HEK293 (cell line): ENCODE data around the gene PCP4.

Source experiments
- CTCF ChIA-PET: fragments of 350-600 bp; formaldehyde crosslinking; extraction: SDS; loops from one replicate; lab custom pipeline; 2021; ENCODE audit warnings: antibody characterized with exemption; lab: Yijun Ruan, JAX
- POLR2A ChIA-PET: fragments of 300-600 bp; formaldehyde crosslinking; extraction: SDS; loops from one replicate; lab custom pipeline; 2020; ENCODE audit warnings: antibody characterized with exemption, inconsistent platforms; lab: Yijun Ruan, JAX
- H3K27ac ChIP-seq: fragments of 200-500 bp; sonication (Bioruptor generic); 2 replicates; pipeline ENCODE4 v1.5.1; 2014; ENCODE audit warnings: low read depth, low read length, control low read depth, inconsistent platforms; ENCODE audit errors: extremely low read depth
- H3K36me3 ChIP-seq, 2 experiments: fragments of 200-500 bp in 1 of 2; sonication (Bioruptor generic) in 1 of 2; 1 replicate in 1 of 2; 2 replicates in 1 of 2; pipeline ENCODE4 v1.5.1; 2014 to 2017; ENCODE audit warnings: inconsistent platforms in 2 of 2, low read length in 2 of 2; ENCODE audit not compliant: control insufficient read depth in 2 of 2, insufficient read depth in 1 of 2
- H3K4me1 ChIP-seq: fragments of 200-500 bp; sonication (Bioruptor generic); 2 replicates; pipeline ENCODE4 v1.5.1; 2014; ENCODE audit warnings: mild to moderate bottlenecking, low read length, inconsistent platforms; ENCODE audit not compliant: control insufficient read depth, insufficient read depth
- H3K4me3 ChIP-seq: 2 replicates; pipeline ENCODE4 v1.5.1; 2011; ENCODE audit warnings: low read depth, mild to moderate bottlenecking, control low read depth, low read length, moderate library complexity
- H3K9me3 ChIP-seq: fragments of 200-500 bp; sonication (Bioruptor generic); 2 replicates; pipeline ENCODE4 v1.5.1; 2014; ENCODE audit warnings: low read depth, low read length, inconsistent platforms; ENCODE audit not compliant: control insufficient read depth, insufficient read depth
- GFI1B ChIP-seq: fragments of 450-650 bp; formaldehyde crosslinking; IDR thresholded peaks from 2 replicates; pipeline ENCODE4 v1.5.1; 2016; ENCODE audit warnings: missing biosample characterization, missing genetic modification characterization
- GLI4 ChIP-seq: fragments of 450-650 bp; formaldehyde crosslinking; IDR thresholded peaks from 2 replicates; pipeline ENCODE4 v1.5.1; 2016; ENCODE audit warnings: missing biosample characterization, missing genetic modification characterization
- HOXA7 ChIP-seq: sonication (generic); formaldehyde crosslinking; IDR thresholded peaks from 2 replicates; pipeline ENCODE4 v1.8.1; 2022; ENCODE audit warnings: missing genetic modification reagents, borderline replicate concordance
- KLF16 ChIP-seq: fragments of 450-650 bp; formaldehyde crosslinking; IDR thresholded peaks from 2 replicates; pipeline ENCODE4 v1.5.1; 2017; ENCODE audit warnings: missing biosample characterization, missing genetic modification characterization
- TRIM28 ChIP-seq: IDR thresholded peaks from 2 replicates; pipeline ENCODE4 v1.6.1; 2011; ENCODE audit warnings: low read length, control low read depth, borderline replicate concordance
- ZBTB7A ChIP-seq: fragments of 450-650 bp; formaldehyde crosslinking; IDR thresholded peaks from 2 replicates; pipeline ENCODE4 v1.5.1; 2016; ENCODE audit warnings: low read depth, missing biosample characterization, missing genetic modification characterization
- ZNF223 ChIP-seq: fragments of 450-650 bp; formaldehyde crosslinking; IDR thresholded peaks from 2 replicates; pipeline ENCODE4 v1.5.1; 2016; ENCODE audit warnings: missing biosample characterization, missing genetic modification characterization
- ZNF350 ChIP-seq: fragments of 450-650 bp; formaldehyde crosslinking; IDR thresholded peaks from 2 replicates; pipeline ENCODE4 v1.5.0; 2017; ENCODE audit warnings: missing biosample characterization, mild to moderate bottlenecking, missing genetic modification characterization
- ZNF404 ChIP-seq: fragments of 450-650 bp; formaldehyde crosslinking; IDR thresholded peaks from 2 replicates; pipeline ENCODE4 v1.5.1; 2017; ENCODE audit warnings: missing biosample characterization, missing genetic modification characterization
- ZNF510 ChIP-seq: fragments of 450-650 bp; formaldehyde crosslinking; IDR thresholded peaks from 2 replicates; pipeline ENCODE4 v1.5.1; 2018; ENCODE audit warnings: mild to moderate bottlenecking, missing genetic modification characterization, missing biosample characterization; ENCODE audit not compliant: insufficient replicate concordance
- ZNF549 ChIP-seq: fragments of 450-650 bp; IDR thresholded peaks from 2 replicates; pipeline ENCODE4 v1.5.1; 2018; ENCODE audit warnings: missing biosample characterization, missing genetic modification characterization, mild to moderate bottlenecking, inconsistent platforms, moderate library complexity
- ZNF747 ChIP-seq: fragments of 450-650 bp; formaldehyde crosslinking; IDR thresholded peaks from 2 replicates; pipeline ENCODE4 v1.5.1; 2016; ENCODE audit warnings: missing biosample characterization, missing genetic modification characterization
- TF ChIP-seq, protein P1 (sequence below): fragments of 450-650 bp; formaldehyde crosslinking; IDR thresholded peaks from 2 replicates; pipeline ENCODE4 v1.5.1; 2016; ENCODE audit warnings: missing biosample characterization, missing genetic modification characterization, borderline replicate concordance
- TF ChIP-seq, protein P2 (sequence below): fragments of 450-650 bp; formaldehyde crosslinking; IDR thresholded peaks from 2 replicates; pipeline ENCODE4 v1.5.1; 2016; ENCODE audit warnings: missing biosample characterization, missing genetic modification characterization
- TF ChIP-seq, protein P3 (sequence below): fragments of 450-650 bp; formaldehyde crosslinking; IDR thresholded peaks from 2 replicates; pipeline ENCODE4 v1.5.1; 2016; ENCODE audit warnings: missing biosample characterization, missing genetic modification characterization
- TF ChIP-seq, protein P4 (sequence below): fragments of 450-650 bp; formaldehyde crosslinking; IDR thresholded peaks from 2 replicates; pipeline ENCODE4 v1.5.1; 2016; ENCODE audit warnings: missing biosample characterization, missing genetic modification characterization

PCP4 gene

DNA sequence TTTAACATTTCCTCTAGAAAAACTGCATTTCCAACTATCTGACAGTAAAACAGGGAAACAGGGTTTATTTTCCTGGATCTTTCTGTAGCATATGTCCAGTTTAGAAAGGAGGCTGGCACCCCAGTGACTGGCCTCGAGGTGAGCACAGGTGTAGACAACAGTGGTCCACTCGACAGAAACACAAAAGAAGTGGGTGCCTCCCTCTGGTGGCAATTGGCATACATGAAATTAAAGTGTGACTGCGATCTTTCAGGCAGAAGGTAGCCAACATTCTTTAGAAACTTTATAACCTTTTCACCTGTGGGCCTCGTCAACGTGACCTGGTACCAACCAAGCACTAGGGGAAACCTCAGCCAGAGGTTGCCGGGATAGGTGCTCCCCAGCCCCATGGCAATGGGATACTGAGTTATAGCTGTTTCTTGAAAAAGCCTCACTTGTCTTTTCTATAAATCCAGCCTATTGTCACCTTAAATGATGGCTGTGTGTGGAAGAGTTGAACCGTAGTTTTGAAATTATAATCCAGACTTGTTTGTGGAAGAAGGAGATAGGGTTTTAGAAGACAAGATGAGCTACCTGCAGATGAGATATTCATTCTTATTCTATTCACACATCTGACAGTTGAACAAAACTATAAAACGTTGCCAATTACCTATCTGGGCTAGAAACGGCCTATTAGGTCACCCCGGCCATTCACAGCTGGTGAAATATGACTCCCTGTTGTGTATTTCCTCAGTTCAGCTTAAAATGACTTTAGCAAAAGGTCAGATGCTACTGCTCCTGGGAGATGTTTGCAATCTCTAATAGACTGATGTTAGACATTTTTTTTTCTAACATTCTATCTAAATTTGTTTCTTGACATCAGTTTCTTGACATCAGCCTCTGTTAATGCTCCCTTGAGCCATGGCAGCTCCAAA is 44.3 kb downstream of the PCP4 start:
- POLR2A ChIA-PET = no interaction called here
- TF ChIP-seq ZNF747 (no peak), GFI1B (tag by site-specific recombination) (no peak), KLF16 (tag by site-specific recombination) (no peak)
- TF ChIP-seq, protein P1, sequence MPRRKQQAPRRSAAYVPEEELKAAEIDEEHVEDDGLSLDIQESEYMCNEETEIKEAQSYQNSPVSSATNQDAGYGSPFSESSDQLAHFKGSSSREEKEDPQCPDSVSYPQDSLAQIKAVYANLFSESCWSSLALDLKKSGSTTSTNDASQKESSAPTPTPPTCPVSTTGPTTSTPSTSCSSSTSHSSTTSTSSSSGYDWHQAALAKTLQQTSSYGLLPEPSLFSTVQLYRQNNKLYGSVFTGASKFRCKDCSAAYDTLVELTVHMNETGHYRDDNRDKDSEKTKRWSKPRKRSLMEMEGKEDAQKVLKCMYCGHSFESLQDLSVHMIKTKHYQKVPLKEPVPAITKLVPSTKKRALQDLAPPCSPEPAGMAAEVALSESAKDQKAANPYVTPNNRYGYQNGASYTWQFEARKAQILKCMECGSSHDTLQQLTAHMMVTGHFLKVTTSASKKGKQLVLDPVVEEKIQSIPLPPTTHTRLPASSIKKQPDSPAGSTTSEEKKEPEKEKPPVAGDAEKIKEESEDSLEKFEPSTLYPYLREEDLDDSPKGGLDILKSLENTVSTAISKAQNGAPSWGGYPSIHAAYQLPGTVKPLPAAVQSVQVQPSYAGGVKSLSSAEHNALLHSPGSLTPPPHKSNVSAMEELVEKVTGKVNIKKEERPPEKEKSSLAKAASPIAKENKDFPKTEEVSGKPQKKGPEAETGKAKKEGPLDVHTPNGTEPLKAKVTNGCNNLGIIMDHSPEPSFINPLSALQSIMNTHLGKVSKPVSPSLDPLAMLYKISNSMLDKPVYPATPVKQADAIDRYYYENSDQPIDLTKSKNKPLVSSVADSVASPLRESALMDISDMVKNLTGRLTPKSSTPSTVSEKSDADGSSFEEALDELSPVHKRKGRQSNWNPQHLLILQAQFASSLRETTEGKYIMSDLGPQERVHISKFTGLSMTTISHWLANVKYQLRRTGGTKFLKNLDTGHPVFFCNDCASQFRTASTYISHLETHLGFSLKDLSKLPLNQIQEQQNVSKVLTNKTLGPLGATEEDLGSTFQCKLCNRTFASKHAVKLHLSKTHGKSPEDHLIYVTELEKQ (tag by site-specific recombination) = no peak
- no peak overlapping the region for H3K27ac ChIP-seq
- no peaks in the 10 kb centered on the region for H3K36me3 ChIP-seq
- no peaks in the 10 kb centered on the region for H3K9me3 ChIP-seq
- CTCF ChIA-PET = interaction anchor here (0.6 to 2.3 kb wide), 11 partner anchors 13 to 257 kb away, joined by 3 to 14 read pairs (median 3); partner anchors contain the start of gene PCP4
- H3K4me3 ChIP-seq = no peak overlapping the region
- H3K4me1 ChIP-seq = no peaks in the 10 kb centered on the region

DNA sequence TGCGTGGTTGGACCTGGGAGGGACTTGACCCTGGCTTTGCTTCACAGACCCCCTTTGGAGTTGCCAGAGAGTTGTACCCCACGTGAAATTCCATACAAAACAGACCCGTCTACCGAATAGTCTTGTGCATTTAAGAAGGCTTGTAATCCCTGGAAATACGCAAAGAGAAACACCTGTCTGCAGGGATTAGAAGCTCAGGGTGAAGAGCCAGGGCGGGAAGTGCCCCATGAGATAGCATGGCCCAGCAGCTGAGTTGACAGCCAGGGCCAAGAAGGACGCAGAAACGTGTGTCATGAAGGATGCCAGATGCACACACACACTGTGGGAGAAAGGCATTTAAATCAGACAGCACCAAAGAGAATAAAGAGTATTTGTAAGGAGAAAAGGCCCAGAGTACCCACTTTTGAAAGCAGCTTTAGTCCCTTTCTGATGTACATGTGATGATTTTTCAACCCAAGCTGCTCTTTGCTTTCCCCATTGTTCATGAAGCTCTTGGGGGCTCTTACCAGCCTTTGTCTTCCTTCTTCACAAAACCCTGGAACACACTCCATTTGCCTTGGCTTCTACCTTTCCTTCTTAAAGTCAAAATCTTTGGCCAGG is 46.6 kb downstream of the PCP4 start:
- CTCF ChIA-PET = interaction anchor here (1.6 kb wide), 1 partner anchor 47 kb away, joined by 5 read pairs; the partner anchor contains the start of gene PCP4
- Histone ChIP-seq H3K27ac (no peak overlapping the region), H3K4me3 (no peak overlapping the region), H3K4me1 (no peaks in the 10 kb centered on the region), H3K36me3 (no peaks in the 10 kb centered on the region), H3K9me3 (no peaks in the 10 kb centered on the region)
- POLR2A ChIA-PET = no interaction called here
- no peak for TF ChIP-seq ZNF350 (tag by site-specific recombination)
- TF ChIP-seq, protein P2, sequence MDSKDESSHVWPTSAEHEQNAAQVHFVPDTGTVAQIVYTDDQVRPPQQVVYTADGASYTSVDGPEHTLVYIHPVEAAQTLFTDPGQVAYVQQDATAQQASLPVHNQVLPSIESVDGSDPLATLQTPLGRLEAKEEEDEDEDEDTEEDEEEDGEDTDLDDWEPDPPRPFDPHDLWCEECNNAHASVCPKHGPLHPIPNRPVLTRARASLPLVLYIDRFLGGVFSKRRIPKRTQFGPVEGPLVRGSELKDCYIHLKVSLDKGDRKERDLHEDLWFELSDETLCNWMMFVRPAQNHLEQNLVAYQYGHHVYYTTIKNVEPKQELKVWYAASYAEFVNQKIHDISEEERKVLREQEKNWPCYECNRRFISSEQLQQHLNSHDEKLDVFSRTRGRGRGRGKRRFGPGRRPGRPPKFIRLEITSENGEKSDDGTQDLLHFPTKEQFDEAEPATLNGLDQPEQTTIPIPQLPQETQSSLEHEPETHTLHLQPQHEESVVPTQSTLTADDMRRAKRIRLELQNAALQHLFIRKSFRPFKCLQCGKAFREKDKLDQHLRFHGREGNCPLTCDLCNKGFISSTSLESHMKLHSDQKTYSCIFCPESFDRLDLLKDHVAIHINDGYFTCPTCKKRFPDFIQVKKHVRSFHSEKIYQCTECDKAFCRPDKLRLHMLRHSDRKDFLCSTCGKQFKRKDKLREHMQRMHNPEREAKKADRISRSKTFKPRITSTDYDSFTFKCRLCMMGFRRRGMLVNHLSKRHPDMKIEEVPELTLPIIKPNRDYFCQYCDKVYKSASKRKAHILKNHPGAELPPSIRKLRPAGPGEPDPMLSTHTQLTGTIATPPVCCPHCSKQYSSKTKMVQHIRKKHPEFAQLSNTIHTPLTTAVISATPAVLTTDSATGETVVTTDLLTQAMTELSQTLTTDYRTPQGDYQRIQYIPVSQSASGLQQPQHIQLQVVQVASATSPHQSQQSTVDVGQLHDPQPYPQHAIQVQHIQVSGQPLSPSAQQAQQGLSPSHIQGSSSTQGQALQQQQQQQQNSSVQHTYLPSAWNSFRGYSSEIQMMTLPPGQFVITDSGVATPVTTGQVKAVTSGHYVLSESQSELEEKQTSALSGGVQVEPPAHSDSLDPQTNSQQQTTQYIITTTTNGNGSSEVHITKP = no peak
- no peak for TF ChIP-seq ZNF510 (tag by site-specific recombination)
- no peak for TF ChIP-seq ZNF549
- no peak for TF ChIP-seq GLI4 (tag by site-specific recombination)
- no peak for TF ChIP-seq TRIM28
- TF ChIP-seq ZNF223 = no peak
- TF ChIP-seq, protein P3, sequence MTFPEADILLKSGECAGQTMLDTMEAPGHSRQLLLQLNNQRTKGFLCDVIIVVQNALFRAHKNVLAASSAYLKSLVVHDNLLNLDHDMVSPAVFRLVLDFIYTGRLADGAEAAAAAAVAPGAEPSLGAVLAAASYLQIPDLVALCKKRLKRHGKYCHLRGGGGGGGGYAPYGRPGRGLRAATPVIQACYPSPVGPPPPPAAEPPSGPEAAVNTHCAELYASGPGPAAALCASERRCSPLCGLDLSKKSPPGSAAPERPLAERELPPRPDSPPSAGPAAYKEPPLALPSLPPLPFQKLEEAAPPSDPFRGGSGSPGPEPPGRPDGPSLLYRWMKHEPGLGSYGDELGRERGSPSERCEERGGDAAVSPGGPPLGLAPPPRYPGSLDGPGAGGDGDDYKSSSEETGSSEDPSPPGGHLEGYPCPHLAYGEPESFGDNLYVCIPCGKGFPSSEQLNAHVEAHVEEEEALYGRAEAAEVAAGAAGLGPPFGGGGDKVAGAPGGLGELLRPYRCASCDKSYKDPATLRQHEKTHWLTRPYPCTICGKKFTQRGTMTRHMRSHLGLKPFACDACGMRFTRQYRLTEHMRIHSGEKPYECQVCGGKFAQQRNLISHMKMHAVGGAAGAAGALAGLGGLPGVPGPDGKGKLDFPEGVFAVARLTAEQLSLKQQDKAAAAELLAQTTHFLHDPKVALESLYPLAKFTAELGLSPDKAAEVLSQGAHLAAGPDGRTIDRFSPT (tag by site-specific recombination) = no peak
- no peak for TF ChIP-seq ZNF404
- no peak for TF ChIP-seq HOXA7 (CRISPR knock-in tag)
- no peak for TF ChIP-seq ZBTB7A (tag by site-specific recombination)
- TF ChIP-seq, protein P4, sequence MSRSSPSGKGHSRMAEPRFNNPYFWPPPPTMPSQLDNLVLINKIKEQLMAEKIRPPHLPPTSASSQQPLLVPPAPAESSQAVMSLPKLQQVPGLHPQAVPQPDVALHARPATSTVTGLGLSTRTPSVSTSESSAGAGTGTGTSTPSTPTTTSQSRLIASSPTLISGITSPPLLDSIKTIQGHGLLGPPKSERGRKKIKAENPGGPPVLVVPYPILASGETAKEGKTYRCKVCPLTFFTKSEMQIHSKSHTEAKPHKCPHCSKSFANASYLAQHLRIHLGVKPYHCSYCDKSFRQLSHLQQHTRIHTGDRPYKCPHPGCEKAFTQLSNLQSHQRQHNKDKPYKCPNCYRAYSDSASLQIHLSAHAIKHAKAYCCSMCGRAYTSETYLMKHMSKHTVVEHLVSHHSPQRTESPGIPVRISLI (tag by site-specific recombination) = no peak
